GM18868 (cell line): ENCODE results near the gene ZNF628.

Source experiments
- ATAC-seq: cut with Tn5 transposase; IDR thresholded peaks from one replicate; pipeline ENCODE4 v1.9.1; 2021; ENCODE audit warnings: mild to moderate bottlenecking, moderate library complexity; ENCODE audit not compliant: unreplicated experiment

Gene ZNF628

DNA sequence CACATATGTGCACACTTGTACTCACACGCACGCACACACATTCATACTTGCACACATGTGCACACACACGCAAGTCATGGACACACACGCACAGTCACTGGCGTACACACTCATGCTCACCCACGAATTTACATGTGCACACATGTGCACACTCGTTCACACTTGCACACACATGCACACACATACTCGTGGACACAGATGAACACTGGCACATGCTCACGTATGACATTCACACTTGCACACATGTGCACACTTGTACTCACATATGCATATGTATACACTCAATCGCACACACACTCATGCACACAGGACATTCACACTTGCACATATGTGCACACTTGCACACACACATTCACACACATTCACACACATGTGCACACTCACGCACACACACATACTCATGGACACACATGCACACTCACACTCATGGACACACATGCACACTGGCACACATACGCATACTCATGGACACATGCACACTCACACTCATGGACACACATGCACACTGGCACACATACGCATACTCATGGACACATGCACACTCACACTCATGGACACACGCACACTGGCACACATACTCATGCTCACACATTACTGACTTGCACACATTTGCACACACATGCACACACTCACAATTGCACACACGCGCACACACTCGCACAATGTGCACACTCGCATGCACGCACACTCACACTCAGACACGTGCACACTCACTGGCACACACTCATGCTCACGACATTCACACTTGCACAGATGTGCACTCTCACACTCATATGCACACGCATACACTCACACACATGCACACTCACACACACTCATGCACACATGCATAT, 51.0 kb downstream of the ZNF628 start:
- ATAC-seq = no peak

DNA sequence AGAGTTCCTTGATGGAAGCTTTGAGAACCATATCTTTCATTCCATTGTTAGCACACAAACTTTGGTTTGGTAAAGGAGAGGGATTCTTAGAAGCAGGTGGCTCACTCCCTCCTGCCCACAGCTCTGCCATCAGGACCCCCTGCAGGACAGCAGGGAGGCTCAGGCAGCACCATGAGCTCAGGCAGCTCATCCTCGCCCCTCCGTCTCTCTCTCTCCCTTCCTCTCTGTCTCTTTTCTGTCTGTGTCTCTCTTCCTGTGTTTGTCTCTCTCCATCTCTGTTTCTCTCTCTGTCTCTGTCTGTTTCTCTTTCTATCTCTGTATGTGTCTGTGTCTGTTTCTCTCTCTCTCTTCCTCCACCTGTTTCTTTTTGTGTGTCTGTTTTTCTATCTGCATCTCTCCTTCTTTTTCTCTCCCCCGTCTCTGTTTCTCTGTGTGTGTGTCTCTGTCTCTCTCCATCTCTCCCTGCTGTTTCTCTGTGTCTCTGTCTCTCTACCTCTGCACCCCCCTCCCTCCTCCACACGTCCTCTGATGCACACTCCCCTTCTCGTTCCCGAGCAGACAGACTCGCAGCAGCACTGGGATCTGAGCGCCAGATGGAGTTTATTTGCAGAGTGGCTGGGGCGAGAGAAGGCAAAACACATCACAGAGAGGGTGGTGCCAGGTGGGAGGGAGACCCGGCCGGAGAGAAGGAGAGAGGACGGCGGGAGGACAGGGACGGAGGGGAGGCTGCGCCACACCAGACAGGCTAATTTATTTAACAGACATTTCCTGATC, 51.8 kb downstream of the ZNF628 start:
- no peak for ATAC-seq

DNA sequence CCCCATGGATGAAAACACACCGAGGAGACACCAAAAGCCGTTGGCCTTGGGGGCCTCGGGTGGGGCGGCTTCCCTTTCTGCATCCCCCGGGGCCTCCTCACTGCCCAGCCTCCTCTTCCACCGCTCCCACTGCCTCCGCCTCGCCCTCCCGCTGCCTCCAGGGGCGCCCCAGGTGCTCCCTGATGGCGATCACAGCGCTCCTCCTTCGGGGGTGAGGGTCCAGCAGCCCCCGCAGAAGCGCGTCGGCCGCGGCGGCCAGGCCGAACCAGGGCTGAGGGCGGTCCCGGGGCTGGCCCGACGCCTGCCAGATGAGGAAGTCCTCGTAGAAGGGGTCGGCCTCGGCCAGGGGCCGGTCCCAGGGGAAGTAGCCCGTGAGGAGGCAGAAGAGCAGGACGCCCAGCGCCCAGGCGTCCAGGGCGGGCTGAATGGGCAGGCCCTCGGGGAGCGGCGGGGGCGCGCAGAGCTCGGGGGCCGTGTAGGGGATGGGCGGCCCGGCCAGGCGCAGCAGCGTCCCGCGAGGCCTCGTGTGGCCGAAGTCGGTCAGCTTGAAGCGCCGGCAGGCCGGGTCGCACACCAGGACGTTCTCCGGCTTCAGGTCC, 53.3 kb downstream of the ZNF628 start:
- no peak for ATAC-seq

DNA sequence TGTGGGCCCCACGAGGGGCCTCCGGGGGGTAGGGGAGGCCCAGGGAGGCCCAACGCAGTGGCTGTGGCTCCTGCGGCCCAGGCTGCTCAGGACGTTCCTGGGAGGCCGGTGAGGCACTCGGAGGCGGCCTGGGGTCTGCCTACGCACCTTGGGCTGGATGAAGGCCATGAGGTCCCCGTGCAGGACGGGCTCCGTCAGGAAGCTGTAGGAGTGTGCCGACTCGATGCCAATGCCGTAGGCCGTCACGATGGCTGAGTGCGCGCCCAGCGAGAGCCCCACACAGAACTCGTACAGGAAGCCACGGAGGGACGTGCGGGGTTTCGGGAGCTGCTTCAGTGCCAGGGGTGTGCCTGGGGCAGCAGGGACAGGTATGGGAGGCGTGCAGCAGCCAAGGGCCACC, 54.6 kb downstream of the ZNF628 start:
- no peak for ATAC-seq
